Measurements from ENCODE around the gene ETS1. TPM values are rescaled to one million over a fixed set of nuclear protein-coding genes. Genes with fewer than 3 reads are reported as not detected.

ETS1 gene
- total RNA-seq, 1 experiment from 2014 or later = 82.0 TPM

DNA sequence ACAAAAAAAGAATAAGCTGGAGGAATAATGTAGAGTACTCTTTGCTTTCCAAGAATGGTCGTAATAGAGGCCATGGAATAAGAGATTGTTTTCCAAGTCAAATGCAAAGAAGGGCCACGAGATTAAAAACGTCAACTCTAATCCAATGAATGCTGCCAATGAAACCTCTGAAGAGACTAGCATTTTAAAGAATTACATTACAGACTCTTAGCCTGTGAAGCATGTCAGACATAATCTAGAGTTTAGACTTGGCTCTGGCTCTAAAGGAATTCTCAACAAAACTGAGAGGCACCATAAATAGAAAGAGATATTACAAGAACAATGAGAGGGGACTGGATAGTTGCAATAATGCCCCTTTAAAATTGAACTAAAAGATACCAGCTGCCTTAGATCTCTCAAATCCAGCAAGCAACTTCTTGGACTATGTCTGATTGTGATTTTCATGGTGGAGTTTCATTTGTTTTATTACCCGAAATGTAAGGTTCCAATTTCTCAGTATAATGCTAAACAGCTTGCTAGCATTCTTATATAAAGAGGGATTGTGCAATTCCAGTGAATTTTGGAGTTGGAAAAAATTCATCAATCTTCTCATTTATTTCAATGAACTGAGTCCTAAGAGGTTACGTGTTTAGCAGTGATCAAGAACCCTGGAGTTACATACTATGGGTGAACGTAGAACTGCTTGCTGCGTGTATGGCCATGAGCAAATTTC is 5.6 kb downstream of the ETS1 start:
- H3K9me3 Mint-ChIP-seq (ENCODE audit: unreplicated experiment) = no peaks in the 10 kb centered on the region
- H3K4me3 Mint-ChIP-seq (ENCODE audit: unreplicated experiment) = no peak overlapping the region
- intact Hi-C loops (cut with micrococcal nuclease) = loop anchor here (5.0 kb wide), 1 partner anchor 49 kb away; no protein-coding TSS in a partner anchor
- ChIA-PET CTCF (interaction anchor here (0.6 kb wide), 1 partner anchor 91 kb away, joined by 3 read pairs; no protein-coding TSS in a partner anchor), POLR2A (interaction anchor here (0.6 to 1.2 kb wide), 3 partner anchors 49 to 285 kb away, joined by 4 to 5 read pairs (median 4); no protein-coding TSS in a partner anchor)
- H3K27ac Mint-ChIP-seq (ENCODE audit: low read depth, unreplicated experiment) = no peak overlapping the region
- peaks cover 13% of the 10 kb centered on the region for H3K4me1 Mint-ChIP-seq (ENCODE audit: insufficient read depth, unreplicated experiment)
- no peak for DNase-seq (ENCODE audit: unreplicated experiment)
- TF ChIP-seq, protein P1, sequence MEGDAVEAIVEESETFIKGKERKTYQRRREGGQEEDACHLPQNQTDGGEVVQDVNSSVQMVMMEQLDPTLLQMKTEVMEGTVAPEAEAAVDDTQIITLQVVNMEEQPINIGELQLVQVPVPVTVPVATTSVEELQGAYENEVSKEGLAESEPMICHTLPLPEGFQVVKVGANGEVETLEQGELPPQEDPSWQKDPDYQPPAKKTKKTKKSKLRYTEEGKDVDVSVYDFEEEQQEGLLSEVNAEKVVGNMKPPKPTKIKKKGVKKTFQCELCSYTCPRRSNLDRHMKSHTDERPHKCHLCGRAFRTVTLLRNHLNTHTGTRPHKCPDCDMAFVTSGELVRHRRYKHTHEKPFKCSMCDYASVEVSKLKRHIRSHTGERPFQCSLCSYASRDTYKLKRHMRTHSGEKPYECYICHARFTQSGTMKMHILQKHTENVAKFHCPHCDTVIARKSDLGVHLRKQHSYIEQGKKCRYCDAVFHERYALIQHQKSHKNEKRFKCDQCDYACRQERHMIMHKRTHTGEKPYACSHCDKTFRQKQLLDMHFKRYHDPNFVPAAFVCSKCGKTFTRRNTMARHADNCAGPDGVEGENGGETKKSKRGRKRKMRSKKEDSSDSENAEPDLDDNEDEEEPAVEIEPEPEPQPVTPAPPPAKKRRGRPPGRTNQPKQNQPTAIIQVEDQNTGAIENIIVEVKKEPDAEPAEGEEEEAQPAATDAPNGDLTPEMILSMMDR (IDR thresholded peaks at IDR 0.05; ENCODE audit: unreplicated experiment) = no peak
- H3K36me3 Mint-ChIP-seq (ENCODE audit: insufficient read depth, unreplicated experiment) = no peaks in the 10 kb centered on the region
- peaks cover 11% of the 10 kb centered on the region for H3K27me3 Mint-ChIP-seq (ENCODE audit: insufficient read depth, unreplicated experiment)
- no TSS peak for BruUV-seq (replicated peaks)

DNA sequence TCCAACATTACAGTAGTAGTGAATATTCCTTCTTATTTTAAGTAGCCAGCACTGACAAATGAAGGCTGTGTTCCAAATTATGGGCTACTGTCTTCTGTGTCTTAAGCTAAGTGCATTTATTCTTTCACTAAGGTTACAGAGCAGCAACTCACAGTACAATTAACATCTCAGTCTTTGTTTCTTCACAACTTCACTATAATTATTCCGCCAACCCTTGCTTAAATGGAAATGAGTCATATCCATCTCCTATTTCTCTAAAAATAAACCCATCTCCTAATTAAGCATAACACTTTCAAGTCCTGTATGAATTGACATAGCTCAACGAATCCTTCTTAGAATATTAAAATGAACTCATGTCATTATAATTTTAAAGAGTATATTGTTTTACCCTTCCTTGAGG is 6.7 kb downstream of the ETS1 start:
- POLR2A ChIA-PET = no interaction called here
- intact Hi-C loops (cut with micrococcal nuclease) = loop anchor here (5.0 kb wide), 1 partner anchor 48 kb away; no protein-coding TSS in a partner anchor
- CTCF ChIA-PET = no interaction called here
- Mint-ChIP-seq H3K4me1 (ENCODE audit: insufficient read depth, unreplicated experiment) (peaks cover 13% of the 10 kb centered on the region), H3K36me3 (ENCODE audit: insufficient read depth, unreplicated experiment) (no peaks in the 10 kb centered on the region), H3K27me3 (ENCODE audit: insufficient read depth, unreplicated experiment) (peaks cover 11% of the 10 kb centered on the region), H3K27ac (ENCODE audit: low read depth, unreplicated experiment) (no peak overlapping the region), H3K4me3 (ENCODE audit: unreplicated experiment) (no peak overlapping the region), H3K9me3 (ENCODE audit: unreplicated experiment) (no peaks in the 10 kb centered on the region)
- TF ChIP-seq, protein P1 (IDR thresholded peaks at IDR 0.05; ENCODE audit: unreplicated experiment) = no peak
- BruUV-seq (replicated peaks) = no TSS peak
- DNase-seq (ENCODE audit: unreplicated experiment) = no peak

DNA sequence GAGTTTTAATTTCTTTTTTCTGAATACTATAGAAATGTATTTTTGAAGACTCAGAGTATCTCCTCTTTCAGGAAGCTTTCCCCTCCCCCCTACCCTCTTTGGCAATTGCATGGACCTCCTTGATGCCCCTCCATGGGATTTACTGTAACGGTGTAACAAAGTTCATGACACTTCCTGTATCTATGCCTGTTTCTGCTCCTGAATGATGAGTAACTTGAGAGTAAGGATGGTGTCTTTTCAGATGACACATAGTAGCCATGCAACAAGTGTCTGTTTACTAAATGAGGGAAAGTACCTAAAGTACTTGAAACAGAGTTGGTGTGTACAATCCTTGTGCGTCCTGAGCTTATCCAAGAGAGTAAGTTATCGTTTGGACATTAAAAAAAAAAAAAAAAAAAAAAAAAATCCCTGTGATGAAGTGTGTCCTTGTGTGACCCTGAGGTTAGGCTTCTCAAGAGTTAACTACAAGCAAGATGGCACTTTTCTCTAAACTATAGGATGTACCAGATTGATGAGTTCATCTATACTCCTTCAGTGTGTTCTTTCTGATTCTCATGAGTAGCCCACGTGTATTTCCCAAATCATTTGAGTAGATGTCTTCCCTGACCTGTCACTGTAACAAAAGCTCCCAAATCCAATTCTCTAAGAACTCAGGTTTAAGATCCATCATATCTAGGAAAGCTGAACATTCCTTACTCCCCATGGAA is 7.4 kb downstream of the ETS1 start:
- CTCF ChIA-PET = no interaction called here
- H3K27me3 Mint-ChIP-seq (ENCODE audit: insufficient read depth, unreplicated experiment) = peaks cover 4% of the 10 kb centered on the region
- peaks cover 13% of the 10 kb centered on the region for H3K4me1 Mint-ChIP-seq (ENCODE audit: insufficient read depth, unreplicated experiment)
- H3K36me3 Mint-ChIP-seq (ENCODE audit: insufficient read depth, unreplicated experiment) = no peaks in the 10 kb centered on the region
- POLR2A ChIA-PET = no interaction called here
- DNase-seq (ENCODE audit: unreplicated experiment) = peak; percentile 38
- intact Hi-C loops (cut with micrococcal nuclease) = loop anchor here (5.0 kb wide), 1 partner anchor 48 kb away; no protein-coding TSS in a partner anchor
- TF ChIP-seq, protein P1 (IDR thresholded peaks at IDR 0.05; ENCODE audit: unreplicated experiment) = no peak
- BruUV-seq (replicated peaks) = no TSS peak
- H3K4me3 Mint-ChIP-seq (ENCODE audit: unreplicated experiment) = no peak overlapping the region
- H3K9me3 Mint-ChIP-seq (ENCODE audit: unreplicated experiment) = no peaks in the 10 kb centered on the region
- H3K27ac Mint-ChIP-seq (ENCODE audit: low read depth, unreplicated experiment) = no peak overlapping the region

DNA sequence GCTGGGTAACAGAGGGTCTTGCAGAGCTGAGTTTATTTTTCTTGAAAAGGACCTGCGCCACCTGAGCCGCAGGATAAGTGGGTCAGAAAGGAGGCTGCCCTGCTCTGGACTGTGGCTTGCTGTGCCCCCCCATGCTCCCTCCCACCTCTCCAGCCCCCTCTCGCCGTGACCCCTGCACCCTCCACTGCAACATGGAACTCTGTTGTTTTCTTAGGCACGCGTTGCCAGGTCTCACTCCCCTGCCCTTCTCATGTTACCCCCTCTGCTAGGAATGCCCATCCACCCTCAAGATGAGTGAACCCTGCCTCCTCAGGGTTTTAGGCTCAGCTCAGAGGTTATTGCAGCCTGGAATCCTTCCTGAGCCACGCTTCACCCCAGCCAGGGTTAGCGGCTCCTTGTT is 10.8 kb downstream of the ETS1 start:
- no peak overlapping the region for H3K27ac Mint-ChIP-seq (ENCODE audit: low read depth, unreplicated experiment)
- DNase-seq (ENCODE audit: unreplicated experiment) = no peak
- H3K36me3 Mint-ChIP-seq (ENCODE audit: insufficient read depth, unreplicated experiment) = no peaks in the 10 kb centered on the region
- CTCF ChIA-PET = interaction anchor here (1.1 kb wide), 1 partner anchor 16 kb away, joined by 3 read pairs; no protein-coding TSS in a partner anchor
- POLR2A ChIA-PET = no interaction called here
- TF ChIP-seq, protein P1 (IDR thresholded peaks at IDR 0.05; ENCODE audit: unreplicated experiment) = no peak
- H3K4me3 Mint-ChIP-seq (ENCODE audit: unreplicated experiment) = no peak overlapping the region
- intact Hi-C loops (cut with micrococcal nuclease) = no loop called here
- H3K4me1 Mint-ChIP-seq (ENCODE audit: insufficient read depth, unreplicated experiment) = peaks cover 5% of the 10 kb centered on the region
- H3K9me3 Mint-ChIP-seq (ENCODE audit: unreplicated experiment) = no peaks in the 10 kb centered on the region
- H3K27me3 Mint-ChIP-seq (ENCODE audit: insufficient read depth, unreplicated experiment) = no peaks in the 10 kb centered on the region
- BruUV-seq (replicated peaks) = no TSS peak
